ENCODE measurements around the gene SLC24A4. TPM values are rescaled to one million over a fixed set of nuclear protein-coding genes. Genes with fewer than 3 reads are reported as not detected.

SLC24A4 gene
- total RNA-seq, 2 donors from 2014 or later = 0.11 to 0.17 TPM

- Histone ChIP-seq H3K36me3 (no peaks in the 10 kb centered on the region), H3K9me3 (no peaks in the 10 kb centered on the region), H3K27me3 (no peaks in the 10 kb centered on the region), H3K4me3 (no peak overlapping the region), H3K27ac (peak overlapping the region; percentile 7), H3K9ac (ENCODE audit: low read depth in 2 of 2, low read length in 2 of 2) (no peak overlapping the region), H3K4me1 (no peaks in the 10 kb centered on the region)
- intact Hi-C loops (cut with DNase I) = no loop called here
- no peak for DNase-seq
- no peak for TF ChIP-seq CTCF (IDR thresholded peaks at IDR 0.05)
Observed at GRCh38 chr14:92409043-92409442, 86.1 kb downstream of the SLC24A4 start.

GRCh38 chr14:92411135-92411534 lies 88.2 kb downstream of the SLC24A4 start:
- no peaks in the 10 kb centered on the region for H3K9me3 ChIP-seq
- H3K9ac ChIP-seq (ENCODE audit: low read depth in 2 of 2, low read length in 2 of 2) = no peak overlapping the region
- no peak for TF ChIP-seq CTCF (IDR thresholded peaks at IDR 0.05)
- DNase-seq = no peak
- no peak overlapping the region for H3K27ac ChIP-seq
- no peaks in the 10 kb centered on the region for H3K36me3 ChIP-seq
- H3K27me3 ChIP-seq = no peaks in the 10 kb centered on the region
- intact Hi-C loops (cut with DNase I) = no loop called here
- H3K4me3 ChIP-seq = no peak overlapping the region
- no peaks in the 10 kb centered on the region for H3K4me1 ChIP-seq

- intact Hi-C loops (cut with DNase I) = no loop called here
- H3K9me3 ChIP-seq = no peaks in the 10 kb centered on the region
- H3K27me3 ChIP-seq = no peaks in the 10 kb centered on the region
- H3K4me3 ChIP-seq = no peak overlapping the region
- TF ChIP-seq CTCF (IDR thresholded peaks at IDR 0.05) = no peak
- DNase-seq = no peak
- H3K4me1 ChIP-seq = no peaks in the 10 kb centered on the region
- H3K36me3 ChIP-seq = no peaks in the 10 kb centered on the region
- H3K9ac ChIP-seq (ENCODE audit: low read depth in 2 of 2, low read length in 2 of 2) = no peak overlapping the region
- no peak overlapping the region for H3K27ac ChIP-seq
Observed at GRCh38 chr14:92411941-92412340, 89.0 kb downstream of the SLC24A4 start.

GRCh38 chr14:92412912-92413311 lies 89.9 kb downstream of the SLC24A4 start:
- no peaks in the 10 kb centered on the region for H3K9me3 ChIP-seq
- H3K27ac ChIP-seq = no peak overlapping the region
- H3K4me1 ChIP-seq = no peaks in the 10 kb centered on the region
- no peak for DNase-seq
- no peak overlapping the region for H3K9ac ChIP-seq (ENCODE audit: low read depth in 2 of 2, low read length in 2 of 2)
- no peak overlapping the region for H3K4me3 ChIP-seq
- no peaks in the 10 kb centered on the region for H3K27me3 ChIP-seq
- intact Hi-C loops (cut with DNase I) = no loop called here
- TF ChIP-seq CTCF (IDR thresholded peaks at IDR 0.05) = no peak
- no peaks in the 10 kb centered on the region for H3K36me3 ChIP-seq

- Histone ChIP-seq H3K9ac (ENCODE audit: low read depth in 2 of 2, low read length in 2 of 2) (no peak overlapping the region), H3K9me3 (no peaks in the 10 kb centered on the region), H3K36me3 (no peaks in the 10 kb centered on the region), H3K27ac (no peak overlapping the region), H3K27me3 (no peaks in the 10 kb centered on the region), H3K4me1 (no peaks in the 10 kb centered on the region), H3K4me3 (no peak overlapping the region)
- intact Hi-C loops (cut with DNase I) = no loop called here
- DNase-seq = no peak
- no peak for TF ChIP-seq CTCF (IDR thresholded peaks at IDR 0.05)
Observed at GRCh38 chr14:92413379-92413778, 90.4 kb downstream of the SLC24A4 start.

Measured in colonic mucosa (tissue), 4 donors.